Measurements from ENCODE around the gene ADCY2.

DNA sequence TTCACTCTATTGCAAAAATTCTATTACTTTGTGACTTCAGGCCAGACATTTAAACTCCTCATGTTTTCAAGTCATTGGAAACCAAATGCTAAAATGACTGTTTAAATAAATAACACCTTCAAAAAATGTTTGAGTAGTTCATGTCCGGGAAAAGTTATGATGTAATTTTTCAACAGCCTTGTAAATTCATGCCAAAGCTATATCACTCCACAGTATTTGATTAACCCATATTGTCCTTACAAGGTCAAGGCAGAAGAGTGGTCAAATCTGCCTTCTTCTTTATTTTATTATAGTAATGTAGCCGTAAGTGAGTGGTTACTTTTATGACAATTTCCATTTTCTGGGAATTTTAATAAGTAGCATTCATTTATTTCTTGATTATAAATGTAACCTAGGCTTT is 72.8 kb downstream of the ADCY2 start:
- TF ChIP-seq, protein P1, sequence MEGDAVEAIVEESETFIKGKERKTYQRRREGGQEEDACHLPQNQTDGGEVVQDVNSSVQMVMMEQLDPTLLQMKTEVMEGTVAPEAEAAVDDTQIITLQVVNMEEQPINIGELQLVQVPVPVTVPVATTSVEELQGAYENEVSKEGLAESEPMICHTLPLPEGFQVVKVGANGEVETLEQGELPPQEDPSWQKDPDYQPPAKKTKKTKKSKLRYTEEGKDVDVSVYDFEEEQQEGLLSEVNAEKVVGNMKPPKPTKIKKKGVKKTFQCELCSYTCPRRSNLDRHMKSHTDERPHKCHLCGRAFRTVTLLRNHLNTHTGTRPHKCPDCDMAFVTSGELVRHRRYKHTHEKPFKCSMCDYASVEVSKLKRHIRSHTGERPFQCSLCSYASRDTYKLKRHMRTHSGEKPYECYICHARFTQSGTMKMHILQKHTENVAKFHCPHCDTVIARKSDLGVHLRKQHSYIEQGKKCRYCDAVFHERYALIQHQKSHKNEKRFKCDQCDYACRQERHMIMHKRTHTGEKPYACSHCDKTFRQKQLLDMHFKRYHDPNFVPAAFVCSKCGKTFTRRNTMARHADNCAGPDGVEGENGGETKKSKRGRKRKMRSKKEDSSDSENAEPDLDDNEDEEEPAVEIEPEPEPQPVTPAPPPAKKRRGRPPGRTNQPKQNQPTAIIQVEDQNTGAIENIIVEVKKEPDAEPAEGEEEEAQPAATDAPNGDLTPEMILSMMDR (IDR thresholded peaks at IDR 0.05; ENCODE audit: low read depth, low read length, poor library complexity, severe bottlenecking), result no peak
- TF ChIP-seq EZH2phosphoT487 (IDR thresholded peaks at IDR 0.05; ENCODE audit: borderline replicate concordance, low read length), result no peak

Measured in DOHH2 (cell line).